HG02759 (cell line): ENCODE measurements around the gene OPRL1.

ENCODE experiments used
- ATAC-seq: cut with Tn5 transposase; IDR thresholded peaks from one replicate; pipeline ENCODE4 v1.9.1; 2021; ENCODE audit warnings: mild to moderate bottlenecking, moderate library complexity; ENCODE audit not compliant: unreplicated experiment

OPRL1 gene

DNA sequence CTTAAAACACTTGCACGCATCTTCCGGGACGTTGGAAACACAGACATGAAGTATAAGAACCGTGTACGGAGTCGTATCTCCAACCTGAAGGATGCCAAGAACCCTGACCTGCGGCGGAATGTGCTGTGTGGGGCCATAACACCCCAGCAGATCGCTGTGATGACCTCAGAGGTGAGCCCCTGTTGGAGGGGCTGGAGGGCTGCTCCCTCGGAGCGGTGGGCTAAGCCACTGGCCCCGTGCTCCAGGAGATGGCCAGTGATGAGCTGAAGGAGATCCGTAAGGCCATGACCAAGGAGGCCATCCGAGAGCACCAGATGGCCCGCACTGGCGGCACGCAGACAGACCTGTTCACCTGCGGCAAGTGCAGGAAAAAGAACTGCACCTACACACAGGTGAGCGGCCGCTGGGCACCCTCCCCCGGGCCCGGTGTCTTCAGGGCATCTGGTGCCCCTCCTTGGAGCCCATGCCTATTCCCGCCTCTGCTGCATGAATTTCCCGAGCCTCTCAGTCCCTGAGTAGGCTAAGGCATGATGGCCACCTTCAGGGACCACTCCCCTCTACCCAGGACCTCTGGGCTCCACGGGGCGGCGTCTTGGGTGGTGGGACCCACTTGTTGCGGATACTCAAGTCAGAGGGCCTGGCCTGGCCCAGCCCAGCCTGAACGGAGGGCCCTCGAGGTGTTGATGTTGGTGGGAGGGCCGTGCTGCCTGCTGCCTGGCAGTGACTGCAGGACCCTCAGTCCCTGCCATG is 9.5 kb upstream of the OPRL1 start:
- ATAC-seq: no peak

DNA sequence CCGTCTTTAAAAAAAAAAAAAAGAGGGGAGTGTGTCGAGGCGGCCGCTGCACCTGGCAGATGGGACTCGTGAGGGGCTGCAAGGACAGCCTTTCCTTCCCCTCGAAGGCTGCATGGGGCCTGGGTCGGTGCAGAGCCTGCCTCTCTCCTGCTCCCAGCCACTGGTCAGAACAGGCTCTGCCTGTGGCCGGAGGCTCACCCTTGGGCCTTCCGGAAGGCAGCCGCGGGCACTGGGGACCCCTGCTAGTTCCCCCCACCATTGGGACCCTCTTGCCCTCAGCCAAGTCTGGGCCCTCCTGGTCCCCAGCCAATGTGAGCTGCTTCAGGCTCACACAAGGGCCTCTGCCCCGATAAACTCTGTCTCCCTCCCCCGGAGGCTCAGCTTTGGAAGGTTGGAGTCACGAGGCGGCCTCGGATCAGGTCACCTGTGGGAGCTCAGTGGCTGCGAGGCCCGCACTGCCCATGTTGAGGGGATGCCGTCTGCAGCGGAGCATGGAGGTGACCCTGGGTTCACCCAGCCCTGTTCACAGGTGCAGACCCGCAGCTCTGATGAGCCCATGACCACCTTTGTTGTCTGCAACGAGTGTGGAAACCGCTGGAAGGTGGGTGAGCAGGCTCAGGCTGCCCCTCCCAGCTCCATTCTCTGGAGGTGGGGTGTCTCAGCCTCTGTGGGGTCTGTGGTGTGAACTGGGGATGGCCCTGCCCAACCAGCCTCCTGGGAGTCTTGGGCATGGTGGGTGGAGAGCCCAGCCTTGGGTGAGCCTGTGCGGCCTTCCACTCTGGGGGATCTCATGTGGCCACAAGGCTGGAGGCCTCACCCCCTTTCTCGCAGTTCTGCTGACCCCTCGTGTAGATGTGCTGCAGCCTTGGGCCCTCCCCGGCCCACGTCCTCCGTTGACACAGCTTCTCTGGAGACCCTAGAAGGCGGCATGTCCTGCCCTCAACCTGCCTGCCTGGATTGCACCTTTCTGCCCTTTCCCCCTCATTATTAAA is 8.2 kb upstream of the OPRL1 start:
- ATAC-seq: no peak

DNA sequence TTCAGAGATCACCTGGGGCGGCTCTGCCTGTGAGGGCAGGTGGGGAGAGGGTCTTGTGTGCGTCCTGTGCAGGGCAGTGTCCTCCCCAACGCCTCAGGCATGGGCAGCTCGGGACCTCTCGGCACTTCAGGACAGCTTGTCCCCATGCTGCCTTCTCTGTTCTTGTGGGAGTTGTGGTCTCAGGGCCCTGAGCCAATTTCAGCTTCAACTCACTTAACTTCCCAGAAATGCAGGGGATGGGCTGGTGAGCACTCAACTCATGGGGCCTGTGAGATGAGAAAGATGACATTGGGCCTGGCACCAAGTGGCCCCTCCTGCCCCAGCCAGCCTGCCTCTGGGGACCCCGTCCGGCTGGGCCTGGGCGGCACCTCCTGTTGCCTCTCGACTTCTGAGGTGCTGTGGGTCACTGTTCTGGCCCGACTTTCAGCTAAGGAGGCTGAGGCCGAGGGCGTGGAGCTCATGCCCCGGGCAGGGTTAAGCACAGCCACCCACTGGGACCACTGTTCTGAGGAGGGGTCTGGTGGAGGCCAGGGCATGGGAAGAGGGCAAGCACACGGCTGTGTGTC is 7.3 kb upstream of the OPRL1 start:
- ATAC-seq: no peak

GRCh38 chr20:64073476-64074183 is 6.3 kb upstream of the OPRL1 start:
- no peak for ATAC-seq

DNA sequence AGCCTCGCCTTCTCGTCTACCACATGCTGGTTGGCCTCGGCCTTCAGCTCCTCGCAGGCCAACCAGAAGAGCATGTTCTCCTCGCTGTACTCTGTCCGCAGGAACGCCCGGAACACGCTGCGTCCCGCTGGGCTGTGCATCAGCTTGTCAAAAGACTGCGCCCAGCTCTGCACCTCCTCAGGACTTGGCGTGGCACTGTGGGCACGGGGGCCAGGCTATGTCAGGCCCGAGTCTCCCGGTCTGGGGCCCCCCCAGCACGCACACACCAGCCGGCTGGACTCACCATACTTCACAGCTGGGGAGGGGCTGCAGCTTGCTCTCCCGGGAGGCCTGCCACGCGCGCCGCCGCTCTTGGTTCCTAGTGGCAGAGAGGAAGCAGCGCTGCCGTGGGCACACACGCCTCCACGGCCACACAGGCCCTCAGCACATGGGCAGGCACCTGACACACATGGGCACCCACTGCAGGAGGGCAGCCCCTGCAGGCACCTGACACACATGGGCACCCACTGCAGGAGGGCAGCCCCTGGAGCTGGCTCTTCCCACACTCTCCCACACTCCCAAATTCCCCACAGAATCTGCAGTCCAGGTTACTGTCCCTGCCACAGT is 5.6 kb upstream of the OPRL1 start:
- no peak for ATAC-seq

- no peak for ATAC-seq
Measured at GRCh38 chr20:64074963-64075362, 4.9 kb upstream of the OPRL1 start.

GRCh38 chr20:64075556-64075955 is 4.3 kb upstream of the OPRL1 start:
- ATAC-seq: no peak

GRCh38 chr20:64076061-64076997 is 3.6 kb upstream of the OPRL1 start:
- ATAC-seq: no peak

GRCh38 chr20:64077094-64077493 is 2.8 kb upstream of the OPRL1 start:
- ATAC-seq: peak; percentile 29

GRCh38 chr20:64077541-64077875 is 2.4 kb upstream of the OPRL1 start:
- ATAC-seq: no peak

DNA sequence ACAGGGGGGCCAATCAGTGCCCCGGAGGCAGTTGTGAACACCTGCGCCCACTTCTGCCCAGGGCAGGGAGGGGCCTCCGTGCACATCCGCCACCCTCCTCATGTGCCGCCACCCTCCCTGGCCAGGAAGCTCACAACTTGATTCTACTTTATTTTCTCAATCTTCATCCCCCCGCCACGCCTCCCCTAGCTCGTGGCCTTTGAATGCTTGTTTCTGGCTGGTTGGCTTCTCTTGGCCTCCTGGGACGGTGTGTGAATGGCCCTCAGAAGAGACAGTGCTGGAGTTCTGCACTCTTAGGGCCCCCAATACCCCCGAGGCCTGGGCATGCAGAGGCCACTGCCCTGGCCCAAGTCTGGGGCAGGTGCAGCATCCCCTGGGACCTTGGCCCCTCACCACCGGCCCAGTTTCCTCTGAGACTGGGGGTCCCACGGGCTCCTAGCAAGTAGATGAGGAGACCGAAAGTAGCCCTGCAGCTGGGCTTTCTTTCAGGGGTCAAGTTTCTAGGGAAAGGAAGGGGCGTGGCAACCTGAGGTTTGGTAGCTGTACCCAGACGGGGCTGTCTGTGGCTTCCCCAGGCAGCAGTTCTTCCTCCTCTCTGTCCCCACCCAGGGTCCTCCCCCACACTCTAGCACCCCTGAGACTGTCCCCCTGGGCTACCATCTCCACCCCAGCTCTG is 1.9 kb upstream of the OPRL1 start:
- peak; percentile 28 for ATAC-seq

DNA sequence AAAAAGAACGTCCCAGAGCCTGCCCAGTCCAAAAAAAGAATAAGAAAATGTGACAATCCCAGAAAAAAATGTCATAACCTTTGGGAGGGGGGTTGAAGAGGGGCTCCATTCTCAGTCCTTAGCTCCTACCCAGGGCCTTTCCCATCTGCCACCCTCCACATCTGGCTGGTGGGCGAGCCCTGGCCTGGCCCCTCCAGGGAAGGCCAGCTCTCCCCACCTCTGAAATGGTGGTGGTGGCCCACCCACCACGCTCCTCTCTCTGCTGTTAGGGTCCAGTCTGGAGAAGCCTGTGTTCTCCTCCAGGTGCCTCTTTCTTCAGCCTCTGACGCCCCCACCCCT is 979 bp upstream of the OPRL1 start:
- no peak for ATAC-seq

DNA sequence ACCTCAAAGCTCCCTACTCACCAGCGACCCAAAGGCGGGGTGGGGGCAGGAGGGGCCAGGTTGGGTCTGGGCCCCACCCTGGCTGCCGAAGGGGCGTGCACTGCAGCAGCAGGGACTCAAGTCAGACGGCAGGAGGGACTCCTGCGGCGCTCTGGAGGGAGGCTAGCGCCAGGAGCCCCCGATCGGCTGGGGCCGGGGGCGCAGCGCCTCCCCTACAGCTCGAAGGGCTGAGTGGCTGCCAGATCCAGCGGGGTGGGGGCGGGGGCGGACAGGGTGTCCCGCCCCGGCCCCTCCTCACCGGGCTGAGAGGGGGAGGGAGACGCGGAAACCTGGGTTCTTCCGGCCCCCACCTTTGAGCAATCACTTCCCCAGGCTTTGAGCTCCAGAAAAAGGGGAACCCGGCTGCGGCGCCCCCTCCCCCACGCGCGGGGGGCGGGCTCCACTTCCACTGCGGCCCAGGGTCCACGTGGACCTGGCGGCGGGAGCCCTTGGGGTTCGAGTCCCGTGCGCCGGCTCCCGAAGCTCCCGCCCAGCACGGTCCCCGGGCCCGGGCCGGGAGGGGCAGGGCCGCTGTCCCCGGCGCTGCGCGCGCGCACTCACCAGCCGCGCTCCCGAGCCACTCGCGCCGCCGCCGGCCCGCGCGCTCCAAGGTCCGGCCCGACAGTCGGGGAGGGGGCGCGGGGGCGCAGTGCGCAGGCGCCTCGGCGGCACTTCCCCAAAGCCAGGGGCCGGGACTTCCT is 439 bp upstream of the OPRL1 start, which contains the start of gene RGS19:
RGS19 (minus strand) TSS at position 246 of the 740 bp plus-strand sequence. CDS start 2,632 bp downstream, outside the sequence.
- peak; percentile 44 for ATAC-seq

DNA sequence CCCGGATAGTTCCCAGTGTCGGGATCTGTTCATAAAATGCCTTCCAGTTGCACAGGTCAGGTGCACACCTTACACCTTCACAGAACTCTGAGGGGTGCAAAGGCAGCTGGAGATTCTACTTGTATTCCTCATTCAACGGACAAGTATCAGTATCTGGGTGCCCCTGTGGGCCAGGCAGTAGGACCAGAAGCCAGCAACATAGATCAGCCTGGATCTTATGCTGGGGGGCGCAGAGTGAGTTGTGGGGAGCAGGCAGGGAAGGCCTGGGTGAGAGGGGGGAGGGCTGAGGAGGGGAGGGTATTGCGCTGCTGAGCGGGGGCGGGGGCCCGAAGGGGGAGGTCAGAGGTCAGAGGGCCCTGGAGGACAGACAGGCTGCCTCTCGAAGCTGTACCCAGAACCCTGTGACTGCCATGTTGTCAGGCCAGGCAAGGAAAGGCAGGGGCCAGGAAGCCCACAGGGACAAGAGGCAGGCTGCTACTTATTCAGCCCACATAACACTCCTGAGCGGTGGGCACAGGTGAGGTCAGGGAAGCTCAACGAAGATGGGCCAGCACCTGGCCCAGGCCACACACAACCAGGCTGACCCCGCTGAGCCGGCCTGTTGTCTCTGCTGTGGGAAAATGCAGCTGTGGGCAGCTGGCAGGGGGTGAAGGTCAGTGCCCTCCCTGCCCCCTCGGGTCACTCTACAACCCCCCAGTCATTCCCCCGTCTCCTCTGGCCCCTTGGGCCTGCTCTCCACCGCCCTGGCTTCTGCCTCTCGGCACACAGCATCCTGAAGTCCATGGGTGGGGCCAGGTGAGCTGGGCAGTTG is 1.1 kb downstream of the OPRL1 start:
- ATAC-seq: no peak

- ATAC-seq: no peak
Measured at GRCh38 chr20:64081624-64081964, 1.7 kb downstream of the OPRL1 start.

DNA sequence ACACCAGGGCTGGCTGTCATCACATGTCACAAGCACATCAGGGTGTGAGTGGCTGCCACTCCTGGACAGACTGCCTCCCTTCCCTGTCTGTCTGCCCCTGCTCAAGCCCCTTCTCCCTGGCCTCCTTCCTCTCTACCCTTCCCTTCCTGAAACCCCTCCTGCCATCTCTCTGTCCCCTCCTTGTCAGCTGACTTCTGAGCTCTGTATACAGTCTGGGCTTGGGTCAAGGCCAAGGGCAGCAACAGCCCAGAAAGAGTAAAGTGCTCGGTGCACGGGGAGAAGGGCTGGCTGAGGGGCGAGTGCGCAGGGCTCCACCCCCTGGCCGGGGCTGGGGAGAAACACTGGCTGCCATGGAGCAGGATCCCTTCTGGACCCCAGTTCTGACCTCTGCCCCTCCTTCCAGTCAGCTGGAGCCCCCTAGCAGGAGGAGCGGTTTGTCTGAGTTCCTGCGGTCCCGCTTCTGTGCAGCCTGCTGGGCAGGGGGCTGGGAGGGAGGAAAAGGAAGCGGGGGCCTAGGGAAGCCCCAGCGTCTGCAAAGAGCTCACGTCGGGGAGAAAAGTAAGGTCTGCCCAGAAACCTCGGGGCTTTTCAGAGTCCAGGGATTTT is 2.3 kb downstream of the OPRL1 start:
- no peak for ATAC-seq

- ATAC-seq: no peak
Measured at GRCh38 chr20:64082820-64083377, 3.0 kb downstream of the OPRL1 start.
